Neutrophil (primary cell): ENCODE results near the gene CA12.

ENCODE experiments used
- H3K27ac ChIP-seq: fragments of 200-600 bp; sonication (generic); 2 replicates; pipeline ENCODE4 v1.5.1; 2016; ENCODE audit warnings: mild to moderate bottlenecking, moderate library complexity
- H3K27me3 ChIP-seq: fragments of 200-600 bp; sonication (generic); 2 replicates; pipeline ENCODE4 v1.6.0; 2016; ENCODE audit warnings: mild to moderate bottlenecking
- H3K36me3 ChIP-seq: fragments of 200-600 bp; sonication (generic); 2 replicates; pipeline ENCODE4 v1.5.1; 2017
- H3K4me1 ChIP-seq, 2 experiments: fragments of 200-600 bp in 1 of 2; sonication (generic) in 1 of 2; 1 replicate in 1 of 2; 2 replicates in 1 of 2; pipeline versions ENCODE4 v1.5.1 to v1.6.1; 2013 to 2016; ENCODE audit warnings: low read depth in 1 of 2, low read length in 1 of 2, mild to moderate bottlenecking in 1 of 2, moderate library complexity in 1 of 2; ENCODE audit not compliant: control insufficient read depth in 1 of 2, insufficient read depth in 1 of 2
- H3K4me3 ChIP-seq, 2 experiments: fragments of 200-600 bp in 1 of 2; sonication (generic) in 1 of 2; 1 replicate in 1 of 2; 2 replicates in 1 of 2; pipeline ENCODE4 v1.5.1; 2013 to 2016; ENCODE audit warnings: low read depth in 1 of 2, low read length in 1 of 2, mild to moderate bottlenecking in 1 of 2, moderate library complexity in 1 of 2
- H3K9me3 ChIP-seq: fragments of 200-600 bp; sonication (generic); 2 replicates; pipeline ENCODE4 v1.5.1; 2016
- CTCF ChIP-seq: fragments of 200-600 bp; sonication (generic); IDR thresholded peaks from 2 replicates; pipeline ENCODE4 v1.5.1; 2016; ENCODE audit warnings: antibody characterized with exemption

CA12 gene

GRCh38 chr15:63364399-63365272, 17.0 kb downstream of the CA12 start:
- no peaks in the 10 kb centered on the region for H3K4me1 ChIP-seq
- no peaks in the 10 kb centered on the region for H3K9me3 ChIP-seq
- no peak for TF ChIP-seq CTCF
- H3K36me3 ChIP-seq = no peaks in the 10 kb centered on the region
- peaks cover 4% of the 10 kb centered on the region for H3K27me3 ChIP-seq
- no peak overlapping the region for H3K4me3 ChIP-seq
- no peak overlapping the region for H3K27ac ChIP-seq

- Histone ChIP-seq H3K4me1 (no peaks in the 10 kb centered on the region), H3K9me3 (no peaks in the 10 kb centered on the region), H3K36me3 (no peaks in the 10 kb centered on the region), H3K27ac (no peak overlapping the region), H3K27me3 (peaks cover 5% of the 10 kb centered on the region), H3K4me3 (no peak overlapping the region)
- TF ChIP-seq CTCF = no peak
Observed at GRCh38 chr15:63363292-63363691, 18.4 kb downstream of the CA12 start.

- Histone ChIP-seq H3K4me1 (no peaks in the 10 kb centered on the region), H3K4me3 (no peak overlapping the region), H3K27ac (no peak overlapping the region), H3K9me3 (no peaks in the 10 kb centered on the region), H3K27me3 (peaks cover 5% of the 10 kb centered on the region), H3K36me3 (no peaks in the 10 kb centered on the region)
- TF ChIP-seq CTCF = no peak
Observed at GRCh38 chr15:63362885-63363284, 18.8 kb downstream of the CA12 start.

DNA sequence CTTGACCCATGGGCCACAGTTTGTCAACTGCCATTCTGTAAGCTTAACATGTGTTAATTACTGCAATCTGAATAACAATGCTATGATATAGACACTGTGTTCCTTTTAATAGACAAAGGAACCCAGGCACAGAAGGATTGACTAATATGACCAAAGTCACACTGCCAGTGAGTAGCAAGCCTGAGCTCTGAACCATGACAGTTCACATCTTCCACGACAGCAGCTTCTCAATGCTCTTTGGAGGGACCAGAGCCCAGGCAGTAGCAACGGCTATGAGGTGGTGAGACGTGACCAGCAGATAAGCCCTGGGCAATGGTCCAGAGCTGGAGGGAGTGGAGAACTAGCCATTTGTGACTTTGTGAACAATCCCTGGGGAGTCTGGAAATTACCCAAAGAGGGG, 19.4 kb downstream of the CA12 start:
- no peak for TF ChIP-seq CTCF
- no peak overlapping the region for H3K27ac ChIP-seq
- H3K27me3 ChIP-seq = peaks cover 5% of the 10 kb centered on the region
- no peak overlapping the region for H3K4me3 ChIP-seq
- no peaks in the 10 kb centered on the region for H3K4me1 ChIP-seq
- H3K36me3 ChIP-seq = no peaks in the 10 kb centered on the region
- no peaks in the 10 kb centered on the region for H3K9me3 ChIP-seq

GRCh38 chr15:63360170-63360569, 21.5 kb downstream of the CA12 start:
- Histone ChIP-seq H3K9me3 (no peaks in the 10 kb centered on the region), H3K27ac (no peak overlapping the region), H3K27me3 (peaks cover 5% of the 10 kb centered on the region), H3K4me3 (no peak overlapping the region), H3K4me1 (no peaks in the 10 kb centered on the region), H3K36me3 (no peaks in the 10 kb centered on the region)
- no peak for TF ChIP-seq CTCF
